NCI-H774 (cell line): ENCODE results near the gene ARMC3.
"Not testable (repeated sequence)": the region's sequence is repeated elsewhere in the genome, so short reads cannot be mapped to it uniquely, and the experiment has no call there.

ENCODE experiments used
- DNase-seq: peaks from one replicate; lab custom pipeline; 2025; lab: John Stamatoyannopoulos, UW

The ARMC3 gene

DNA sequence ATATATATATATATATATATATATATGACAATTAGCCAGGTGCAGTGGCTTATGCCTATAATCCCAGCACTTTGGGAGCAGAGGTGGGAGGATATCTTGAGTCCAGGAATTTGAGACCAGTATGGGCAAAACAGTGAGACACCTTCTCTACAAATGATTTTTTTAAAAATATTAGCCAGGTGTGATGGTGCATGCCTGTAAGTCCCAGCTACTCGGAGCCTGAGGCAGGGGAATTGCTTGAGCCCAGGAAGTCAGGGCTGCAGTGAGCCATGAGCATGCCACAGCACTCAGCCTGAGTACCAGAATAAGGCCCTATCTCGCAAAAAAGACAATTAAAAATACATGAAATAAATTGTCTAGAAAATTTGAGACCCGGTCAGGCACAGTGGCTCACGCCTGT is 120.3 kb downstream of the ARMC3 start:
- no peak for DNase-seq

DNA sequence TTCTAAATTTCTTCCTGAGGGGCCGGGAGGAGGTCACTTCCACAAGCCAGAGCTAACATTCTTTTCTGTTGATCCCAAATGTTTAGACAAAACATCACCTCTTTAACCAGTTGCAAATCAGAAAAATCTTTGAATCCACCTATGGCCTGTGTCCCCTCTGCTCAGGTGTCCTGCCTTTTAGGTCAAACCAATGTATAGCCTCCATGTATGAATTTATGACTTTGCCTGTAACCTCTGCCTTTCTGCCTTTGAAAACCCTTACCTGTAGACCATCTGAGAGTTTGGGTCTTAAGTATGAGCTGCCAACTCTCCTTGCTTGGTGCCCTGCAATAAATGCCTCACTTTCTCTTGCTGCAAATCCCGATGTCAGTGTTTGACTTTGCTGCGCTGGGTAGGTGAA is 123.4 kb downstream of the ARMC3 start:
- DNase-seq, result no peak

DNA sequence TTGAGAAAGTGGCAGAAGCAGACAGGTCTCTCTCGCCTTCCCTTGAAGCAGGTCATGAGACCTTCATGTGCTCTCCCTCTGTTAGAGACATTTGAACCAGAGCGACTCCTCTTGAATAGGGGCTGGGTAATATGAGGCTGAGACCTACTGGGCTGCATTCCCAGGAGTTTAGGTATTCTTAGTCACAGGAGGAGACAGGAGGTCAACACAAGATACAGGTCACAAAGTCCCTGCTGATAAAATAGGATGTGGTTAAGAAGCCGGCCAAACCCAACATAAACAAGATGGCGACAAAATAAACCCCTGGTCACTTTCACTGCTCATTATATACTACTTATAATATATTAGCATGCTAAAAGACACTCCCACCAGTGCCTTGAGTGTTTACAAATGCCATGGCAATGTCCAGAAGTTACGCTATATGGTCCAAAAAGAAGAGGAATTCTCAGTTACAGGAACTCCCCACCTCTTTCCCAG is 124.0 kb downstream of the ARMC3 start:
- DNase-seq, result no peak

DNA sequence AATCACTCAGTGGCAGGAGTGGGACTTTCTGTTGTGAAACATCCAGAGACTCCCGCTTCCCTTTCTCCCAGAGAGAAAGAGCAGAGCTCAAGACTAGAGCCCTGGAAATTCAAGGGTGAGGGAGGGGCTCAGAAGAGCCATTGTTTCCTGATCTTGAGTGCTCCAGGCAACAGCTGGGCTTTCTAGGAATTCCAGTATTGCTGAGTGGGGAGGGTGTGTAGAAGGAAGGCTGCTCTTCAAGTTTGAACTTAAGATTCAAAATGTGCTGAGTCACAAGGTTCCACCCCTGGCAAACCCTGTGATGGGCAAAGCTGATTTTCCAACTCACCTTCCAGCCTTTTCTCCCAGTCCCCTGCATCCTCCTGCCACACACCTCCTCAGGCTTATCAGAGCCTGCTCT is 125.2 kb downstream of the ARMC3 start:
- DNase-seq, result no peak

DNA sequence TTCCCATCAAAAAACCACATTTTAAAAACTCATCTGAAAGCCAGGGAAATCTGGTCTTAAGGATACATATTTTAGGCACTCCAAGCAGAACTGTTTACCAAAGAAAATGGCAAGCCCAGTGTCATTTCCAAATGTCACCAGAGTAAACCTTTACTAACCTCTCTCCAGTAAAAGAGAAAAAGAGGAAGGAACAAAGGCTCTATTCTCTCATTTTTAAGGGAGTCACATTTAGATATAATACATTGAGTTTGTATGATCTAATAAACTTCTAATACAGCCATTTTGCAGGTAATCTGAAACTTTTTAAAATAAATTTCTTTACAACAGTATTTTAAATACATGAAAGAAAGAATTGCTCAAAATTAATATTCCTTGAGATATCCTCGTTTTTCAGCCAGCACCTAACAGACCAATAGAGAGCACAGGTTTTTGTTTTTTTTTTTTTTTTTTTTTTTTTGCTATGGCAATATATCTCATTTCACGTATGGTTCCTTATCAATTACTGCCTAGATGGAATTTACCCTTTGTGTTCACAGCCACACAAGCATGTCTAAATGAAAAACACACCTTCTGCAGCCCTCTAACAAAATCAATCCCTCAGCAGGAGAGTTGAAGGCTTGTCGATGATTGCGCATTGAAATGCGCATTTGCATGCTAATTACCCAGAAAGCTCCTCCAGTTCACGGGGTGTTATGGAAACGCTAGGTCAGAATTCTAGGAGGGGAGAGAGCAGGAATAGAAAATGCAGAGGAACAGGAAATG is 127.8 kb downstream of the ARMC3 start:
- no peak for DNase-seq

DNA sequence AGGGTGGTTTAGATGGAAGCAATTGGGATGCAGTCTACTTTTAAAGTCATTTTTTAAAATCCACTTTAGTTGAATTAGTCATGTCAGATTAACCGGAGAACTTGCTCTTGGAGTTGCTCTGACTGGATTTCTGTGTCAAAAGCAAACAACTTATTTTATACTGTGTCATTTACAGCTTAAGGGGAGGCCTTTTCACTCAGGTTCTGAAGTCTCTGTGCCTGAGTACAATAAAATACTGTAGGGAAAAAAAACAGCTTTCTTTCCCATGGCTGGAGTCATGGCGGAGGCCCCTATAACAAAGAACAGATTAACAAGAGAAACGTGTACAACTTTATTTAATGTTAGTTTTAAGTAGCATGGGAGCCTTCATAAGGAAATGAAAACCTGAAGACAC is 128.3 kb downstream of the ARMC3 start:
- DNase-seq, result no peak

DNA sequence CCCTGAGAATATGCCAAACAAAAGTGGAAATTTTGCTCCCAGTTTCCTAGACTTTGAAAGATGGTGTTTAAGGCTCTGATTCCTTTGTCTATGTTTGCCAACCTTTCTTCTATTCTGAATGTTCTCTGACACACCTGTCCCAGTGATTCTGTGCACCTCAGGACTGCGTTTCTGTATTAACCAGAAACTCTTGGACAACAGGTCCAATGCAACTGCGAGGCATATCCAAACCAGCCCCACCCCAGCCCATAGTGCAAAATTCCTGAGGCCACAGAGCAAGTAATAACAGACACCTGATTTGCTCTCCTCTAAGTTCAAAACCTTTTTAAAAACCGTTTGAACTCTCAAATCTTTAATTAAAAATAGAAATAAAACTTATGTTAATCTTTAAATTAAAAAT is 130.5 kb downstream of the ARMC3 start:
- DNase-seq, result no peak

DNA sequence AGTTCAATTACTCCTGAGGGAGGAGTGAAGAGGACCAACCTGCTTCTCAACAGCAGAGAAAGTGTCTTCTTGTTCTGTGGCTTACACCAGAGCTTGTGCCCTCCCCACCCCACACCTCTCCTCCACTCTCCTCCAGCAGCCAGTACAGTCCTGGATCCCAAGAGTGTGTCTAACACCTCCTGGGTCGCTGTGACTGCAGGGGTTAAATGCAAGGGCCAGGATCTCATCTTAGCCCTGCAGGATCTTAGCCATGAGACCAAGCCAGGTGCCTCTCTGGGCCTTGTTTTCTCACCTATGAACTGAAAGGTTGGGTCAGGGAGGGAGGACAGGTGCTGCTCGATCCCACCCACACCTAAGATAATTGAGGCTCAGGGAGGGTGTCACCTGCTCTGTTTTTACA is 133.1 kb downstream of the ARMC3 start:
- DNase-seq, result peak; percentile 18

DNA sequence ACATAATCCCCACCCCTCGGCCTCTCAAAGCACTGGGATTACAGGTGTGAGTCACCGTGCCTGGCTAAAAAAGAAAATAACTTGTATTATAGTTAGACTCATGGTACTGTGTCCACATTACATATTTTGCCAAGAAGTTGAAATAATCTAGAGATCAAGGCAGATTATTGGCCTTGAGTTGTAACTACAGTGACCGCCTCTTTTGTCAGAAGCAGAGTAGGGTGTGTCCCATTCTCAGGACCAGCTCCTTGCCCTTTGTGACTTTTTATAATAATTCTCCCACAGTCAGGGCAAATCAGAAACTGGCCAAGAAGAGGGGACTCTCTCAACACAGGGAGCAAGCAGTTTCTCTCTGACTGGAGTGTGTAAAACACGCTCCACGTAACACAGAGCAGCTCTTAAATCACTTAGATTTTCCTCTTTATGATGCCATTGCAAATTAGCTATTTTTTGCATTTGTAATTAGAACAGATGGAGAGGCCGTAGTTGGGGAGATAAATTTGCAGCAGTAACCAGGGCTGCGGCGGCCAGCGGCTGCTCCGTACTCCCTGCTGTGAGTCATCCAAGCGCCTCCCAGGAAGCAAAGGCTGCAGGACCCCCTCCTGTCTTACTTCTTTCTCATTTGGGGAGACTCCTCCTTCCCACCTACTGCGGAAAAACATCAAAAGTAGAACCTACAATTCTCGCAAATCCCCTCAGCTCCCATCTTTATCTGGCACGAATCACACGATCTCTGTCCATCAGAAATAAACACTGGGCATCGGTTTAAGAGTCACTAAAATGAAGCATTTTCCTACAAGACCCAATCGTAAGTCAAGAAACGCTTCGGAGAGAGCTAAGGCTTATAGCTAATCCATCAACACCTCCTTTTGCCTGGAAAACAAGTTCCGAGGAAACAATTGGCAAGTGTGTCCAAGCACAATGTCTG is 135.5 kb downstream of the ARMC3 start:
- no peak for DNase-seq

DNA sequence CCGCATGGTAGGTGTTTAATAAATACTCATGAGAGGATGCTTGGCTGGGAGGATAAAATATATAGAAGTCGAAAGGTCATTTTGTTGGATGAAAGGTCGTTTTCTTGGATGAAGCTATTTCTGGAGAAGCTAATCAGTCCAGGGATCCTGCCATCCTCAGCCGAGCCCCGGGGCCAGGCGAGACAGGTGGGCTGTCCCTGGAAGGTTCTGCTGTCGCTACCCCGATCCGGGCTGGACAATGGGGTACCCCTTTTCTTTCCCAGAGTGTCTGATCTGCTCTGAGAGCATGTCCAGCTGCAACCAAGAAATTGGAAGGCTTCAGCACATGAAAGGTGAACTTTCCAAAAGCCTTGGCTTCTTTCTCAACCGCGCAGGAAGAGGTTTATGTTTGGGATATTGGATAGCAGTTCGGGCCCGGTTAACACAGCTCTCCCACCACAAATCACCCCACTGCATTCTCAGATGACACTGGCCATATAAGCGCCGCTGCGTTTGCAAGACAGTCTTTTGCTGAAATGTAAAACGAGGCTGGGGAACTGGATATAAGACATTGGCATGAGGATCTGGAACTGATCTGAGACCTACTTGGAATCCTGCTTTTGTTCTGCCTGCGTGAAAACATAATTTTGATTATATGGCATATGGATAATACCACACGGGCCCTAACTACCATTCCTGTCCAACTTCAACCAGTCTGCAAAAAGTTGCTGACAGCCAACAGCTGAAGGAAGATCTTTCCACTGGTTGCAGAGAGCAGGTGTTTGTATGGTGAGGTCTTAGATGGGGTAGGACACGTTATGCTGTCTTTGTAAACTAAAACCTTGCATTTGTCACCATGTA is 136.3 kb downstream of the ARMC3 start:
- no peak for DNase-seq

DNA sequence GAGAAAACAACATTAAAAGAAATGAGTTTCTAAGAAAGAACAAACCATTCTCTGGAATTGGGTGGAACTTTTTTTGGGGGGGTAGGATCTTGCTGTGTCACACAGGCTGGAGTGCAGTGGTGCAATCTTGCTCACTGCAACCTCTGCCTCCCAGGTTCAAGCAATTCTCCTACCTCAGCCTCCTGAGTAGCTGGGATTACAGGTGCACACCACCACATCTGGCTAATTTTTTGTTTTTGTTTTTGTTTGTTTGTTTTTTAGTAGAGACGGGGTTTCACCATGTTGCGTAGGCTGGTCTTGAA is 136.9 kb downstream of the ARMC3 start:
- not testable (repeated sequence) for DNase-seq

DNA sequence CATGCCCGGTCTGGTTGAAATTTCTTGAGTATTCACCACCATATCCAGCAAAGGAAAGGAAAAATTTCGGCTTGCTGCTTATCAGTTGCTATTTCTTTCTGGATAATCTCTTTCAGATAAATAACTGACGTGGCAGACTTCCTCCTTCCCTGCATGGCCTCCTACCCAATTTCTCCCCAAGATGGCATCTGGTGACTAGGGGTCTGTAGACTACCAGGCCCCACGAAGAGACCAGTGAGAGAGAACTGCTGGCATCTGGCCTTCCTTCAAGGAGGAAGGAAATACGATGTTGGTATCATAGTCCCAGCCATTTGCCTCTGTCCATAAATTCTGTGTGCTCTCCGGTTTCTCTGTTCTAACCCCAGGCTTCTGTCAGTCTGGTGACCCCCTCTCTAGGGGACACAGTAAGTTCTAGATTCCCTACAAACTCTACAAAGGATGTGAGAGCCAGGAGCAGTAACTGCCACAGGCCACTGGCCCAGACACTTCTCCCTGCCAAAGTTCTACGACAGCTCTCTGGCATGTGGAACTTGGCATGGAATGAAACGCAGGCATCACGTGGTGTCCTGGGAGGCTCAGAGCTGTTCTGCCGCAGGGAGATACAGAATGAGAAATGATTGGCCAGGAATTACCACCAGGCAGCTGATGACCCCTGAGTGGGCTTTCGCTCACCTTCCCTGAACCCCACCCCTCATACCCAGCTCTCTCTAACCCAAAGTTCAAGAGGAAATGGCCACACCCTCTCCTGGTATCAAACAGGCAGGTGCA is 137.5 kb downstream of the ARMC3 start:
- no peak for DNase-seq

DNA sequence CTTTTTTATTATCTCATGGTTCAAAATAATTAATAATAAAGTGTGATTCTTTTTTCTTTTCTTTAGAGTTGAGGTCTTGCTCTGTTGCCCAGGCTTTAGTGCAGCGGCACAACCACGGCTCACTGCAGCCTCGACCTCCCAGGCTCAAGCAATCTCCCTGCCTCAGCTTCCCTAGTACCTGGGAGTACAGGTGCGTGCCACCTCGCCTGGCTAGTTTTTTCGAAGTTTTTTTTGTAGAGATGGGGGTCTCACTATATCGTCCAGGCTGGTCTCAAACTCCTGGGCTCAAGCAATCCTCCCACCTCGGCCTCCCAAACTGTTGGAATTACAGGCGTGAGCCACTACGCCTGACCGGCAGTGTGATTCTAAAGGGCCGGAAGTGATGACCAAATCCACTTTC is 139.5 kb downstream of the ARMC3 start:
- DNase-seq, result no peak

DNA sequence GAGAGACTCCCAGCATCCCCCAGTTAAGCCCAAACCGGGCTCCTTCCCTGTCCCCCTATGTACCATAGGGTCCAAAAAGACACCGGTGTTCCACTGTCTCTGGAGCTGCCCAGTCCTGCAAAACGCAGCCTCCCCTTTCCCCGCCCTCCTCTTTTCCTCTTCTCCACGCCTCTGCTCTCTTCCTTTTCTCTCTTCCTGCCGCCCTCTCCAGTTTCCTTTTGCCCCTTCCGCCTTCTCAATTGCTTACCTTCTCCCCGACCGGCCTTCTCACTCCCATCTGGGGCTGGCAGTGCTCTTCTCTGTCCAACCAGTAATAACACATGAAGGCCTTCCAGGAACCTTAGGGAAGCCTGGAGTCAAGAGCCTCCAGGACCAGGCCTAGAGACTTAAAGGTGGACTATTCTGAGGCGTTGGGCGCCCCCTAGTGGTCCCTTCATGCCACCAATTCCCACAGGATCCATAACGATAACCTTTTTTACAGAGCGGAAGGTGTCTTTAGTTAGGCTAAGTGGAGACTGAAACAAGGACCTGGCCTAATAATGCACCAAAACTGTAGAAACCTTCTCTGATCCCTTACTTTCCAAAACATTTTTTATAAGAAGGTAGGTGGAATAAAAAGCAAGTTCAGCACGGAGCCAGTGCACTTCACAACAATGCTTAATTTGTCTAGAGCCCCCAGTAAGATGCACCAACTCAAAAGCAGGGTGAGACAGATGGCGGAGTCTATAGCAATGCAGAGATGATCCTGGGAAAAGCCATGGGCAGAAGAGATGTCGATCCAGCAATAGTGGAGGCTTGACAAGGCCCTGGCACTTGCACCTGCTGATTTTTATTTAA is 140.3 kb downstream of the ARMC3 start:
- DNase-seq, result peak; percentile 70

DNA sequence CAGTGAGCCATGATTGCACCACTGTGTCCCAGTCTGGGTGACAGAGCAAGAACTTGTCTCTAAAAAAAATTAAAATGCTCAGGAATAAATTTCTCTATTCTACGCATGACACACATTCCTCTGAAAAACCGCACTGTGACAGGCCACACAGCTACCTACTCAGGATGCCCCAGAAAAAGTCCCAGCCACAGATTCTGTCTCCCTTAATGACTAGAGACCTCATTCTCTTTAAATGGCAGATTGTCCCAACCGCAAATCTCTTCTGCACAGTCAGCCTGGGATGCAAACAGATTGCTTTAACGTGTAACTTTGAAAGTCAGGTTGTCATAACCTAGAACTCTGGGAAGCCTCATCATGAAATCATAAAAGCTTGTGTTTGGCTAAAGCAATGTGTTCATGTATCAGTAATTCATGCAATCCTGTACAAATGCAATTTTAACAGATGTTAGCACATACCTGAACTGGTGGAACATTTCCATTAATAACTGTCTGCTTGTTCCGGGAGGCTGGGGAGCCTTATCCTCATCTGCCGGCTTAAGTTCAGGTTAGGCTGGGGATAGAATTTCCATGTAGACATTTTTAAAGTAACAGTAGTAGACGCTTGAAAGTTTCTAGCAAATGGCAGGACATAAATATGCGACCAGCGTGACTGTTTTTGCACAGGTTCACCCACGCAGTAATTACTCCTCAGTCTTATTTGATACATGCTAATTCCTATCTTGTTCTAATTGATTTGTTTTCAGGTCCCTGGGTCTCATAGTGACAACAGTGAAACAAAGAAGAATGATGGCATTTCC is 141.4 kb downstream of the ARMC3 start:
- no peak for DNase-seq

DNA sequence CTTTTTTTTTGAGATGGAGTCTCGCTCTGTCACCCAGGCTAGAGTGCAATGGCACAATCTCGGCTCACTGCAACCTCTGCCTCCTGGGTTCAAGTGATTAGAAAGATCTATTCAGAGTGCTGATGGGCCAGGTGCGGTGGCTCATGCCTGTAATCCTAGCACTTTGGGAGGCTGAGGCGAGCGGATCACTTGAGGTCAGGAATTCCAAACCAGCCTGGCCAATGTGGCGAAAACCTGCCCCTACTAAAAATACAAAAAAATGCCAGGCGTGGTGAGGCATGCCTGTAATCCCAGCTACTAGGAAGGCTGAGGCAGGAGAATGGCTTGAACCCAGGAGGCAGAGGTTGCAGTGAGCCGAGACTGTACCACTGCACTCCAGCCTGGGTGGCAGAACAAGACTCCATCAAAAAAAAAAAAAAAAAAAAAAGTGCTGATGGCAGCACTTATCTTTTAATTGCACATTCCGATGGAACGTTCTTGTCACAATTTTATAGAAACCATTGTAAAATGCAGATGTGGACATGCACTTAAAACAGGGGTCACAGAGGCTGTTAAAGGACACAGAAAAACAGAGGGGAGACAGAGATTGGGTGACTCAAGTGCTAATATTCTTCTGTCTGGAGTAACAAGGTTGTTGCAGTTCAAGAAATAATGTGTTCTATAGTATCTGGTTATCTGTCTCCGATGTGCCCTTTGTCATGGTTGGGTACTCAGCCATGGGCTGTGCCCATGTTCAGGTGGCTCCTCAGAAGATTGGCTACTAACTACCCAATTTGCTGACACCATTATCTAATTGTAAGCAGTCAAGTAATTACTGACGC is 142.4 kb downstream of the ARMC3 start:
- DNase-seq, result not testable (repeated sequence)

DNA sequence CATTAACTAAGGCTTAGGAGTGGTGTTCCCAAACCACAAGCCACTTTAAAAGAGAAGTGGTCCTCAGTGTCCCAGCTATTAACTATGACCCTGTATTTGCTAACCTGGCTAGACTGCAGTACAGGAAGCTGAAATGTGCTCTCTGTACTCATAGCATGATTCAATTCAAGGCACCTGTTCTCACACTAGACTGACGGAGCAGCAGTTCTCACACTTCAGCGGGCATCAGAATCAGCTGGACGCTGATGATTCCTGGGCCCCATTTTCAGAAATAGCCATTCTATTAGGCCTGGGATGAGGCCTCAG is 143.0 kb downstream of the ARMC3 start:
- DNase-seq, result peak; percentile 78

DNA sequence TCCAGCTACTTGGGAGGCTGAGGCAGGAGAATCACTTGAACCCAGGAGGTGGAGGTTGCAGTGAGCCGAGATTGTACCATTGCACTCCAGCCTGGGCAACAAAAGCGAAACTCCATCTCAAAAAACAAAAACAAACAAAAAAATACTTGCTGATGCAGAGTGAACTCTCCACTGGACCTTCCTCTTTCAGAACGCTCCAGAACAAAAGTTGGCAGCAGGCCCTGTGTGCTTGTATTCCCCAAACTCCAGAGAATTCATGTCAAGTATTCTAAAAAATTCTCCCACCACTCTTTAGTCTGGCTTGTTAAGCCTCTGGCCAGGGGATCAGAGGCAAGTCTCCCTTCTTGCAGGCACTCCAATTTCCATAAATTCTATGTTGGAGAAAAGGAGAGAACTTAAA is 144.7 kb downstream of the ARMC3 start:
- not testable (repeated sequence) for DNase-seq

DNA sequence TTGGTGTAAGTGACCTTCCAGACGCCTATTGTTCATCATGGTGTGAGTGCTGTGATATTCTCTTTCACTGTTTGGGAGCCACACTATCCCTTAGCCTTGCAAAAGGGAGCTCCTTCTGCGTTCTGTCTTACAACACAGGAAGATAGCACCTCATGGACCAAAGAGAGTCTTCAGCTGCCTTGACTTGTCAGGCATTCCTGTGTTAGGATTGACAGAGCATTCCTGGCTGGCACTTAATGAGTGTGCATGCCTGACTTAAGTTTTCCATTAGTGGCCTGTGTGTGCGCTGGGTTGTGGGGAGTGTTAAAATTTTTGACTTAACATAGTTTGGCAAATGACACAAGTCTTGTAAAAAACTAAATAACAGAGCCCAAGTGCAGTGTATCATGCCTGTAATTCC is 145.7 kb downstream of the ARMC3 start:
- no peak for DNase-seq
